HepG2 (cell line): ENCODE data around the gene WDSUB1. TPM values are rescaled to one million over a fixed set of nuclear protein-coding genes. Genes with fewer than 3 reads are reported as not detected.

Source experiments
- GLI4 ChIP-seq: sonication (generic); formaldehyde crosslinking; IDR thresholded peaks from 2 replicates; pipeline ENCODE4 v1.5.1; 2020; ENCODE audit warnings: missing genetic modification reagents, mild to moderate bottlenecking, moderate library complexity, borderline replicate concordance
- KAT2B ChIP-seq: fragments of 150-350 bp; IDR thresholded peaks from 2 replicates; pipeline ENCODE4 v1.6.1; 2014; ENCODE audit warnings: low read depth, low read length, borderline replicate concordance
- NFE2L2 ChIP-seq: fragments of 150-350 bp; IDR thresholded peaks from 2 replicates; pipeline ENCODE4 v1.6.1; 2014; ENCODE audit warnings: low read length
- NRL ChIP-seq: sonication (generic); formaldehyde crosslinking; IDR thresholded peaks from 2 replicates; pipeline ENCODE4 v1.5.0; 2020; ENCODE audit warnings: missing genetic modification reagents, mild to moderate bottlenecking, moderate library complexity, borderline replicate concordance
- RFX3 ChIP-seq: IDR thresholded peaks from 2 replicates; pipeline ENCODE4 v1.6.1; 2016; ENCODE audit warnings: missing biosample characterization, missing genetic modification reagents
- SIX1 ChIP-seq: sonication (generic); formaldehyde crosslinking; IDR thresholded peaks from 2 replicates; pipeline ENCODE4 v1.4.0; 2020; ENCODE audit warnings: missing genetic modification reagents, borderline replicate concordance
- SMARCC2 ChIP-seq: fragments of 450-650 bp; IDR thresholded peaks from 2 replicates; pipeline ENCODE4 v1.6.1; 2017; ENCODE audit warnings: antibody characterized with exemption, mild to moderate bottlenecking
- ZFP1 ChIP-seq: IDR thresholded peaks from 2 replicates; pipeline ENCODE4 v1.6.1; 2016
- ZFY ChIP-seq: sonication (generic); formaldehyde crosslinking; IDR thresholded peaks from 2 replicates; pipeline ENCODE4 v1.4.0; 2020; ENCODE audit warnings: missing genetic modification reagents
- ZIK1 ChIP-seq: sonication (generic); formaldehyde crosslinking; IDR thresholded peaks from 2 replicates; pipeline ENCODE4 v1.5.0; 2020; ENCODE audit warnings: mild to moderate bottlenecking, low read depth, missing genetic modification reagents, borderline replicate concordance
- ZNF260 ChIP-seq: sonication (generic); formaldehyde crosslinking; IDR thresholded peaks from 2 replicates; pipeline ENCODE4 v1.4.0; 2020; ENCODE audit warnings: missing genetic modification reagents, low read depth, mild to moderate bottlenecking, borderline replicate concordance
- ZNF354B ChIP-seq: sonication (generic); formaldehyde crosslinking; IDR thresholded peaks from 2 replicates; pipeline ENCODE4 v1.8.0; 2022; ENCODE audit warnings: mild to moderate bottlenecking, missing genetic modification reagents
- ZNF713 ChIP-seq: sonication (generic); formaldehyde crosslinking; IDR thresholded peaks from 2 replicates; pipeline ENCODE4 v1.4.0; 2020; ENCODE audit warnings: mild to moderate bottlenecking, missing genetic modification reagents
- ZNF749 ChIP-seq: sonication (generic); formaldehyde crosslinking; IDR thresholded peaks from 2 replicates; pipeline ENCODE4 v1.8.0; 2022; ENCODE audit warnings: mild to moderate bottlenecking, missing genetic modification reagents, moderate library complexity, borderline replicate concordance
- ZNF777 ChIP-seq: sonication (generic); formaldehyde crosslinking; IDR thresholded peaks from 2 replicates; pipeline ENCODE4 v1.4.0; 2020; ENCODE audit warnings: missing genetic modification reagents
- polyA plus RNA-seq, 8 experiments: library from polyadenylated mRNA; depleted of rRNA in 3 of 8; stranded (reverse) in 7 of 8; unstranded in 1 of 8; fragments of >200 nt; fragmentation: Illumina TruSeq in 4 of 8; extraction: Trizol in 4 of 8; gene quantifications; 2 replicates each; pipeline versions ENCODE4 v1.2.1 to v1.2.3, GENCODE V29; 2011 to 2016; ENCODE audit warnings: low read depth in 4 of 8, missing spikeins in 1 of 8, mixed read lengths in 1 of 8; ENCODE audit not compliant: insufficient read depth in 1 of 8
- total RNA-seq, 5 experiments: library from RNA; depleted of rRNA; stranded (reverse); fragments of >200 nt; fragmentation: Illumina TruSeq; extraction: Trizol; gene quantifications; 2 replicates each; pipeline ENCODE4 v1.2.3, GENCODE V29; 2016; ENCODE audit warnings: low read depth in 1 of 5
- TF ChIP-seq, protein P1 (sequence below): sonication (generic); formaldehyde crosslinking; IDR thresholded peaks from 2 replicates; pipeline ENCODE4 v1.5.0; 2020; ENCODE audit warnings: missing genetic modification reagents
- TF ChIP-seq, protein P2 (sequence below): sonication (generic); formaldehyde crosslinking; IDR thresholded peaks from 2 replicates; pipeline ENCODE4 v1.5.1; 2020; ENCODE audit warnings: missing genetic modification reagents, mild to moderate bottlenecking, borderline replicate concordance
- TF ChIP-seq, protein P3 (sequence below): sonication (generic); formaldehyde crosslinking; IDR thresholded peaks from 2 replicates; pipeline ENCODE4 v1.9.0; 2022; ENCODE audit warnings: missing genetic modification reagents, mild to moderate bottlenecking, borderline replicate concordance
- TF ChIP-seq, protein P4 (sequence below): sonication (generic); formaldehyde crosslinking; IDR thresholded peaks from 2 replicates; pipeline ENCODE4 v1.4.0; 2020; ENCODE audit warnings: low read depth, mild to moderate bottlenecking, missing genetic modification reagents
- TF ChIP-seq, protein P5 (sequence below), 2 experiments: fragments of 450-650 bp in 1 of 2; sonication (generic) in 1 of 2; formaldehyde crosslinking; IDR thresholded peaks; 2 replicates each; pipeline versions ENCODE4 v1.5.0 to v1.8.0; 2020 to 2022; ENCODE audit warnings: mild to moderate bottlenecking in 1 of 2, missing genetic modification reagents in 1 of 2
- TF ChIP-seq, protein P6 (sequence below): sonication (generic); formaldehyde crosslinking; IDR thresholded peaks from 2 replicates; pipeline ENCODE4 v1.5.1; 2020; ENCODE audit warnings: missing genetic modification reagents, mild to moderate bottlenecking, borderline replicate concordance

The WDSUB1 gene
- total and polyA plus RNA-seq, 2 of the 13 experiments (the other 11 are each of a cell fraction or from before 2014, with no cell fraction given): 10.1 to 10.7 TPM

DNA sequence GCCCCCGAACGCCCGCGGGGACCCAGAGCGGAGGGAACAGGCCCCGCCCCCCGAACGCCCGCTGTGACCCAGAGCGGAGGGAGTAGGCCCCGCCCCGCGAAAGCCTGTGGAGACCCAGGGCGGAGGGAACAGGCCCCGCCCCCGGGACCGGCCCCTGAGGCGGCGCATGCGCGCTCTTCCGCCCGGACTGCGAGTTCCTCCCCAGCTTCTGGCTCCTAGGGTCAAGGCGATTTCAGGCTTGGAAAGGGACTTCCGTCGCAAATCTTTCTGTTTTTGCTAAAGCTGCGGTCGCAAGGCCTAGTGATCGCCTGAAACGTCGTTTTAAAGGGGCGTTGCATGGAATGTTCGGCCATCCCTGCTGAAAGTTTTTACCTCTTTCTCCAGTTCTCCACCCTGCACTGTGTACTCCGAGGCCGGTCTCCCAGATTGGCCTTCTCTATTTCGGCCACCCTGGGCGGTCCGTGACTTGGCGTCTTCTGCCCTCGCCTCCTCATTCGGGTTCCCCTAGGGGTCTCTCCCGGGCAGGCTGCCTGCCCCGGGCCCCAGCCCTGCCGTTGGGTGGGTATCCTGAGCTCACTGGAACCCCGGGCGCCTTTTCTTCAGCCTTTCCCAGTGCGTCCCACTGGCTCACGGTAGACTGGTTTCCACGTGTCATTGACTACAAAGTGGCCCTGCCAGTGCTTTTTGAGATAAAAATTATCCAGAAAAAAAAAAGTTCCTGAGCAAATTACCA lies 372 bp upstream of the WDSUB1 start (continued):
- TF ChIP-seq ZIK1 (CRISPR knock-in tag) (0 out of 2 replicates have a peak, but pooled peaks have one; percentile 9), ZNF260 (no peak), RFX3 (CRISPR knock-in tag) (no peak), SIX1 (CRISPR knock-in tag) (no peak), GLI4 (CRISPR knock-in tag) (no peak), ZNF777 (CRISPR knock-in tag) (no peak), ZNF713 (CRISPR knock-in tag) (no peak), NFE2L2 (no peak), KAT2B (no peak), ZNF354B (CRISPR knock-in tag) (no peak), SMARCC2 (no peak), ZFY (CRISPR knock-in tag) (peak; percentile 95), ZFP1 (CRISPR knock-in tag) (0 out of 2 replicates have a peak, but pooled peaks have one; percentile 22), ZNF749 (CRISPR knock-in tag) (no peak), NRL (no peak; the same call in 1 of the 2 replicates)
- TF ChIP-seq, protein P1, sequence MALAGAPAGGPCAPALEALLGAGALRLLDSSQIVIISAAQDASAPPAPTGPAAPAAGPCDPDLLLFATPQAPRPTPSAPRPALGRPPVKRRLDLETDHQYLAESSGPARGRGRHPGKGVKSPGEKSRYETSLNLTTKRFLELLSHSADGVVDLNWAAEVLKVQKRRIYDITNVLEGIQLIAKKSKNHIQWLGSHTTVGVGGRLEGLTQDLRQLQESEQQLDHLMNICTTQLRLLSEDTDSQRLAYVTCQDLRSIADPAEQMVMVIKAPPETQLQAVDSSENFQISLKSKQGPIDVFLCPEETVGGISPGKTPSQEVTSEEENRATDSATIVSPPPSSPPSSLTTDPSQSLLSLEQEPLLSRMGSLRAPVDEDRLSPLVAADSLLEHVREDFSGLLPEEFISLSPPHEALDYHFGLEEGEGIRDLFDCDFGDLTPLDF: peak; percentile 25; the same call in 1 of the 2 replicates
- TF ChIP-seq, protein P2, sequence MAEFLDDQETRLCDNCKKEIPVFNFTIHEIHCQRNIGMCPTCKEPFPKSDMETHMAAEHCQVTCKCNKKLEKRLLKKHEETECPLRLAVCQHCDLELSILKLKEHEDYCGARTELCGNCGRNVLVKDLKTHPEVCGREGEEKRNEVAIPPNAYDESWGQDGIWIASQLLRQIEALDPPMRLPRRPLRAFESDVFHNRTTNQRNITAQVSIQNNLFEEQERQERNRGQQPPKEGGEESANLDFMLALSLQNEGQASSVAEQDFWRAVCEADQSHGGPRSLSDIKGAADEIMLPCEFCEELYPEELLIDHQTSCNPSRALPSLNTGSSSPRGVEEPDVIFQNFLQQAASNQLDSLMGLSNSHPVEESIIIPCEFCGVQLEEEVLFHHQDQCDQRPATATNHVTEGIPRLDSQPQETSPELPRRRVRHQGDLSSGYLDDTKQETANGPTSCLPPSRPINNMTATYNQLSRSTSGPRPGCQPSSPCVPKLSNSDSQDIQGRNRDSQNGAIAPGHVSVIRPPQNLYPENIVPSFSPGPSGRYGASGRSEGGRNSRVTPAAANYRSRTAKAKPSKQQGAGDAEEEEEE (CRISPR knock-in tag): no peak
- TF ChIP-seq, protein P3, sequence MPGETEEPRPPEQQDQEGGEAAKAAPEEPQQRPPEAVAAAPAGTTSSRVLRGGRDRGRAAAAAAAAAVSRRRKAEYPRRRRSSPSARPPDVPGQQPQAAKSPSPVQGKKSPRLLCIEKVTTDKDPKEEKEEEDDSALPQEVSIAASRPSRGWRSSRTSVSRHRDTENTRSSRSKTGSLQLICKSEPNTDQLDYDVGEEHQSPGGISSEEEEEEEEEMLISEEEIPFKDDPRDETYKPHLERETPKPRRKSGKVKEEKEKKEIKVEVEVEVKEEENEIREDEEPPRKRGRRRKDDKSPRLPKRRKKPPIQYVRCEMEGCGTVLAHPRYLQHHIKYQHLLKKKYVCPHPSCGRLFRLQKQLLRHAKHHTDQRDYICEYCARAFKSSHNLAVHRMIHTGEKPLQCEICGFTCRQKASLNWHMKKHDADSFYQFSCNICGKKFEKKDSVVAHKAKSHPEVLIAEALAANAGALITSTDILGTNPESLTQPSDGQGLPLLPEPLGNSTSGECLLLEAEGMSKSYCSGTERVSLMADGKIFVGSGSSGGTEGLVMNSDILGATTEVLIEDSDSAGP (CRISPR knock-in tag): peak; percentile 80; the same call in 1 of the 2 replicates
- TF ChIP-seq, protein P4, sequence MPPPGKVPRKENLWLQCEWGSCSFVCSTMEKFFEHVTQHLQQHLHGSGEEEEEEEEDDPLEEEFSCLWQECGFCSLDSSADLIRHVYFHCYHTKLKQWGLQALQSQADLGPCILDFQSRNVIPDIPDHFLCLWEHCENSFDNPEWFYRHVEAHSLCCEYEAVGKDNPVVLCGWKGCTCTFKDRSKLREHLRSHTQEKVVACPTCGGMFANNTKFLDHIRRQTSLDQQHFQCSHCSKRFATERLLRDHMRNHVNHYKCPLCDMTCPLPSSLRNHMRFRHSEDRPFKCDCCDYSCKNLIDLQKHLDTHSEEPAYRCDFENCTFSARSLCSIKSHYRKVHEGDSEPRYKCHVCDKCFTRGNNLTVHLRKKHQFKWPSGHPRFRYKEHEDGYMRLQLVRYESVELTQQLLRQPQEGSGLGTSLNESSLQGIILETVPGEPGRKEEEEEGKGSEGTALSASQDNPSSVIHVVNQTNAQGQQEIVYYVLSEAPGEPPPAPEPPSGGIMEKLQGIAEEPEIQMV (CRISPR knock-in tag): peak; percentile 2; the same call in 1 of the 2 replicates
- TF ChIP-seq, protein P5, sequence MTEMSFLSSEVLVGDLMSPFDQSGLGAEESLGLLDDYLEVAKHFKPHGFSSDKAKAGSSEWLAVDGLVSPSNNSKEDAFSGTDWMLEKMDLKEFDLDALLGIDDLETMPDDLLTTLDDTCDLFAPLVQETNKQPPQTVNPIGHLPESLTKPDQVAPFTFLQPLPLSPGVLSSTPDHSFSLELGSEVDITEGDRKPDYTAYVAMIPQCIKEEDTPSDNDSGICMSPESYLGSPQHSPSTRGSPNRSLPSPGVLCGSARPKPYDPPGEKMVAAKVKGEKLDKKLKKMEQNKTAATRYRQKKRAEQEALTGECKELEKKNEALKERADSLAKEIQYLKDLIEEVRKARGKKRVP (CRISPR knock-in tag; IDR thresholded peaks at IDR 0.05): peak in 1 of 2 experiments; percentile 20; a peak in 1 of 4 replicates
- TF ChIP-seq, protein P6, sequence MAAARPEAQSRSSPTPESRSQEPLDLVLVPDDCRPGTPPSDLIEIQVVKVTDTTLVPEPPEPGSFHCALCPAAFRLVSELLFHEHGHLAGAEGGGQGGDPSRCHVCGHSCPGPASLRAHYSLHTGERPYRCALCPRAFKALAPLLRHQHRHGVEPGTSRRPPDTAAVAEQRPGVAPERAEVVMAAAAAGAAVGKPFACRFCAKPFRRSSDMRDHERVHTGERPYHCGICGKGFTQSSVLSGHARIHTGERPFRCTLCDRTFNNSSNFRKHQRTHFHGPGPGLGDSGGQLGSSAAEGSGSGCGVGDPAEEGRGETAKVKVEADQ (CRISPR knock-in tag): no peak
